H9 (cell line): ENCODE data around the gene IL32. TPM values are rescaled to one million over a fixed set of nuclear protein-coding genes. Genes with fewer than 3 reads are reported as not detected.
A peak's percentile ranks its signal among the peaks of the same experiment; 100 is the strongest.

Source experiments
- DNase-seq: peaks from one replicate; pipeline ENCODE4 v3.0.0-alpha.2; 2017
- H2AFZ ChIP-seq: one replicate; pipeline ENCODE4 v1.6.1; 2013; ENCODE audit warnings: mild to moderate bottlenecking, low read length, control low read depth, moderate library complexity
- H2AK5ac ChIP-seq: 2 replicates; pipeline ENCODE4 v1.6.1; 2013; ENCODE audit warnings: low read length, control low read depth, mixed read lengths; ENCODE audit not compliant: insufficient read length
- H2BK120ac ChIP-seq: one replicate; pipeline ENCODE4 v1.6.1; 2013; ENCODE audit warnings: low read depth, mild to moderate bottlenecking, low read length, control low read depth, inconsistent platforms; ENCODE audit not compliant: poor library complexity, severe bottlenecking
- H2BK12ac ChIP-seq: 2 replicates; pipeline ENCODE4 v1.6.1; 2013; ENCODE audit warnings: low read length, control low read depth, mixed read lengths, low read depth; ENCODE audit not compliant: insufficient read length
- H2BK15ac ChIP-seq: 2 replicates; pipeline ENCODE4 v1.6.1; 2013; ENCODE audit warnings: low read depth, low read length, control low read depth
- H2BK20ac ChIP-seq: one replicate; pipeline ENCODE4 v1.6.1; 2013; ENCODE audit warnings: low read depth, mild to moderate bottlenecking, low read length, control low read depth, inconsistent platforms; ENCODE audit not compliant: poor library complexity, severe bottlenecking
- H2BK5ac ChIP-seq: 2 replicates; pipeline ENCODE4 v1.6.1; 2013; ENCODE audit warnings: low read length, control low read depth, mixed read lengths; ENCODE audit not compliant: insufficient read length
- H3K14ac ChIP-seq: 2 replicates; pipeline ENCODE4 v1.6.1; 2013; ENCODE audit warnings: low read length, control low read depth; ENCODE audit not compliant: insufficient read depth
- H3K18ac ChIP-seq: 2 replicates; pipeline ENCODE4 v1.6.1; 2013; ENCODE audit warnings: low read depth, mild to moderate bottlenecking, mixed read lengths, low read length, control low read depth; ENCODE audit not compliant: insufficient read length
- H3K23ac ChIP-seq: 2 replicates; pipeline ENCODE4 v1.6.1; 2013; ENCODE audit warnings: low read length, control low read depth, mixed read lengths, low read depth; ENCODE audit not compliant: insufficient read length
- H3K23me2 ChIP-seq: 2 replicates; pipeline ENCODE4 v1.6.1; 2013; ENCODE audit warnings: low read depth, mild to moderate bottlenecking, mixed read lengths, low read length, control low read depth; ENCODE audit not compliant: insufficient read length, poor library complexity, severe bottlenecking
- H3K27ac ChIP-seq: 2 replicates; pipeline ENCODE4 v1.5.1; 2013; ENCODE audit warnings: low read length, control low read depth, mixed read lengths, low read depth; ENCODE audit not compliant: insufficient read length
- H3K27me3 ChIP-seq: 2 replicates; pipeline ENCODE4 v1.6.1; 2013; ENCODE audit warnings: low read length, control low read depth, inconsistent platforms; ENCODE audit not compliant: insufficient read depth
- H3K4ac ChIP-seq: 2 replicates; pipeline ENCODE4 v1.6.1; 2013; ENCODE audit warnings: low read depth, mild to moderate bottlenecking, control low read depth, inconsistent platforms, low read length, moderate library complexity
- H3K4me1 ChIP-seq: 2 replicates; pipeline ENCODE4 v1.6.1; 2013; ENCODE audit warnings: low read length, control low read depth, inconsistent platforms; ENCODE audit not compliant: insufficient read depth
- H3K4me2 ChIP-seq: 2 replicates; pipeline ENCODE4 v1.6.1; 2013; ENCODE audit warnings: low read length, control low read depth, mixed read lengths; ENCODE audit not compliant: insufficient read length, insufficient read depth
- H3K56ac ChIP-seq: 2 replicates; pipeline ENCODE4 v1.6.1; 2013; ENCODE audit warnings: low read depth, mild to moderate bottlenecking, mixed read lengths, low read length, control low read depth; ENCODE audit not compliant: insufficient read length
- H3K79me1 ChIP-seq: 2 replicates; pipeline ENCODE4 v1.6.1; 2013; ENCODE audit warnings: low read depth, mild to moderate bottlenecking, moderate library complexity, low read length, control low read depth, inconsistent platforms; ENCODE audit not compliant: insufficient read depth, poor library complexity, severe bottlenecking
- H3K79me2 ChIP-seq: 2 replicates; pipeline ENCODE4 v1.6.1; 2013; ENCODE audit warnings: low read length, control low read depth, inconsistent platforms; ENCODE audit not compliant: insufficient read depth
- H3K9ac ChIP-seq: 2 replicates; pipeline ENCODE4 v1.6.1; 2013; ENCODE audit warnings: low read length, control low read depth, mixed read lengths; ENCODE audit not compliant: insufficient read length; ENCODE audit errors: extremely low read depth
- H3K9me3 ChIP-seq: one replicate; pipeline ENCODE4 v1.6.1; 2013; ENCODE audit warnings: low read depth, low read length, inconsistent platforms; ENCODE audit not compliant: control insufficient read depth
- H3T11ph ChIP-seq: one replicate; pipeline ENCODE4 v1.6.1; 2013; ENCODE audit warnings: mild to moderate bottlenecking, low read length, control low read depth, inconsistent platforms
- H4K20me1 ChIP-seq: one replicate; pipeline ENCODE4 v1.6.1; 2013; ENCODE audit not compliant: control insufficient read depth, insufficient read length, insufficient read depth
- H4K5ac ChIP-seq: 2 replicates; pipeline ENCODE4 v1.6.1; 2013; ENCODE audit warnings: low read depth, mild to moderate bottlenecking, mixed read lengths, low read length, control low read depth; ENCODE audit not compliant: insufficient read length
- H4K8ac ChIP-seq: replicated peaks from 2 replicates; pipeline ENCODE4 v1.6.1; 2013; ENCODE audit warnings: low read length, control low read depth, mixed read lengths, low read depth; ENCODE audit not compliant: insufficient read length
- H4K91ac ChIP-seq: 2 replicates; pipeline ENCODE4 v1.6.1; 2013; ENCODE audit warnings: low read depth, mild to moderate bottlenecking, moderate library complexity, mixed read lengths, low read length, control low read depth; ENCODE audit not compliant: insufficient read length
- H3K27ac Mint-ChIP-seq, 3 experiments: 2 replicates in 2 of 3; 3 replicates in 1 of 3; pipeline ENCODE4 v1.8.0; 2020 to 2021; ENCODE audit warnings: mixed read lengths in 3 of 3, mild to moderate bottlenecking in 1 of 3, moderate library complexity in 1 of 3
- H3K27me3 Mint-ChIP-seq: 2 replicates; pipeline ENCODE4 v1.8.0; 2021; ENCODE audit warnings: low read depth, mild to moderate bottlenecking, moderate library complexity, mixed read lengths
- H3K36me3 Mint-ChIP-seq, 3 experiments: 2 replicates in 2 of 3; 3 replicates in 1 of 3; pipeline ENCODE4 v1.8.0; 2020 to 2021; ENCODE audit warnings: low read depth in 3 of 3, mixed read lengths in 3 of 3; ENCODE audit not compliant: insufficient read depth in 1 of 3
- H3K4me1 Mint-ChIP-seq, 2 experiments: 2 replicates each; pipeline ENCODE4 v1.8.0; 2020; ENCODE audit warnings: mixed read lengths in 2 of 2
- H3K4me3 Mint-ChIP-seq, 2 experiments: 2 replicates in 1 of 2; 3 replicates in 1 of 2; pipeline ENCODE4 v1.8.0; 2020 to 2021; ENCODE audit warnings: mild to moderate bottlenecking in 2 of 2, mixed read lengths in 2 of 2, moderate library complexity in 1 of 2
- H3K9me3 Mint-ChIP-seq, 2 experiments: 2 replicates in 1 of 2; 3 replicates in 1 of 2; pipeline ENCODE4 v1.8.0; 2020; ENCODE audit warnings: mild to moderate bottlenecking in 2 of 2, mixed read lengths in 2 of 2, moderate library complexity in 1 of 2
- CTCF ChIP-seq: fragments of 200-600 bp; sonication (generic); conservative IDR thresholded peaks from 3 replicates; pipeline ENCODE4 v1.8.0; 2021; ENCODE audit warnings: antibody characterized with exemption, mild to moderate bottlenecking
- WGBS: extraction: QIAGEN DNeasy Blood & Tissue Kit; methylation state at CpG from one replicate; pipeline ENCODE4 v1.1.7; 2013; ENCODE audit warnings: missing lambda C conversion rate, low lambda C conversion rate, mixed read lengths; ENCODE audit not compliant: insufficient read length; ENCODE audit errors: extremely low coverage; 5-methylcytosine and 5-hydroxymethylcytosine counted together
- total RNA-seq: library from RNA; stranded (reverse); gene quantifications from 2 replicates; pipeline ENCODE4 v1.2.1, GENCODE V29; 2021

Gene IL32
- total RNA-seq, 1 experiment from 2014 or later = 2.0 TPM

DNA sequence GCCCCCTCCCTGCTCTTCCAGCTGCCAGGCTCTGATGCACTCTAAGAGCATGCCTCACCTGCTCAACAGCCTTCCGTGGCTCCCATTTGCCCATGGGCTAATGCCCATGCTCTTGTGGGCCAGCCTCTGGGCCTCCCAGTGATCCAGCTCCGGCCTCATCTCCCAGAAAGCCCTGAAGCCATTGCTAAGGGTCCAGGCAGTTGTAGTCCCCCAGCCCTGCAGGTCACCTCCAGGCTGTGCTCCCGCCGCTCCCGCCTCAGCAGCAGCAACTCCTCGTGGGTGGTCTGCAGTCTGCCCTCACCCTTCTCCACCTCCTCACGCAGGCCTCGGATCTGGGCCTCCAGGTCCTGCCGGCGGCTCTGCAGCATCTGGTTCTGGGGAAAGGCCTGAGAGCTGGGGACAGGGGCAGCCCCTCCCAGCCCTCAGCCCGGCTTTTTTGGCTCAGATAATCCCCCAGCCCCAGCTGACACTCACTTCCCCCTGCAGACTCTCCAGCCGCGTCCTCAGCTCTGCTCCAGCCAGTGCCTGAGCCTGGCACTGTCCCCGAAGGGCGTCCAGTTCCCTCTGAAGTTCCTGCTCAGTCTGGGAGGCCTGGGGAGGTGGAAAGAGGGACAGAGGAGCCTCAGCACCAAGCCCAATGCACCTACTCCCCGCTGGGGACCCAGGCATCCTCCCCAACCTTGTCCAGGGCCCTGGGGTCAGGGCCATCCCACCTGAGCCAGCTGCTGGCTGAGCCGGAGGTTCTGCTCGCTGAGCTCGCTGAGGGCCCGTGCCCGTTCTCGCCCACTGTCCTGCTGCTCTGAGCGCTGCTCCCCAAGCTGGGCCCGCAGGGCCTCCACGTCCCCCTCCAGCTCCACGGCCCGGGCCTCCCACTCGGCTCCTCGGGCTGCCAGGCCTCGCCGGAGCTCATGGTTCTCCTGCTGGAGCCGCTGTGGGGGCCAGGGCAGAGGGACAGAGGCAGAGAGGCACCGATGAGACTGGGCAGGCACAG lies 34.9 kb upstream of the IL32 start:
- Histone ChIP-seq H3K27ac (no peak overlapping the region), H2AFZ (no peak overlapping the region), H4K8ac (no peak overlapping the region), H2BK12ac (no peak overlapping the region), H2BK15ac (no peak overlapping the region), H3K9ac (no peak overlapping the region), H4K91ac (no peak overlapping the region), H3K18ac (no peak overlapping the region), H3K4me1 (no peaks in the 10 kb centered on the region), H2AK5ac (no peak overlapping the region), H3K79me2 (no peaks in the 10 kb centered on the region), H3K9me3 (no peaks in the 10 kb centered on the region), H2BK20ac (no peak overlapping the region), H3K4ac (no peak overlapping the region), H2BK120ac (no peak overlapping the region), H3K23me2 (no peaks in the 10 kb centered on the region), H3K14ac (no peak overlapping the region), H2BK5ac (no peak overlapping the region), H3K79me1 (no peaks in the 10 kb centered on the region), H3T11ph (no peak overlapping the region), H3K23ac (no peak overlapping the region), H4K20me1 (peaks cover 3% of the 10 kb centered on the region), H3K56ac (no peak overlapping the region), H4K5ac (no peak overlapping the region), H3K4me2 (no peak overlapping the region), H3K27me3 (no peaks in the 10 kb centered on the region)
- no CpG with 5 or more reads among the region's 33 CpGs for WGBS
- no peak for TF ChIP-seq CTCF
- Mint-ChIP-seq H3K4me3 (peak overlapping the region in 1 of 2 experiments; percentile 2; a peak in 2 of 5 replicates), H3K27ac (no peak overlapping the region), H3K9me3 (no peaks in the 10 kb centered on the region), H3K27me3 (peaks cover 19% of the 10 kb centered on the region), H3K36me3 (peaks cover 11 to 35% (median 31%) of the 10 kb centered on the region in 3 experiments; a peak in 6 of 7 replicates), H3K4me1 (peaks cover 12 to 33% of the 10 kb centered on the region in 2 experiments)
- DNase-seq = no peak
